ENCODE results near the gene ST13. TPM values are rescaled to one million over a fixed set of nuclear protein-coding genes. Genes with fewer than 3 reads are reported as not detected.
"Not testable (repeated sequence)": the region's sequence is repeated elsewhere in the genome, so short reads cannot be mapped to it uniquely, and the experiment has no call there.

The ST13 gene
- 122 and 140 TPM in 2 replicates for total RNA-seq (2014; rRNA removed; shearing (Covaris generic))

GRCh38 chr22:40856513-40857308 lies at the start of gene ST13, which contains the start of gene XPNPEP3:
Gene ST13, minus strand, starts transcription at chr22:40856639. Its CDS starts 99 bp downstream, at chr22:40856540.
Gene XPNPEP3, plus strand, starts transcription at chr22:40857148. Its CDS starts 34 bp downstream, at chr22:40857182.
- DNase-seq (ENCODE audit: low read depth) = peak; percentile 94

- DNase-seq (ENCODE audit: low read depth) = no peak
These were observed 47.7 kb upstream of the ST13 start for GRCh38 chr22:40904101-40904500.

GRCh38 chr22:40898850-40899357 lies 42.5 kb upstream of the ST13 start:
- DNase-seq (ENCODE audit: low read depth) = peak; percentile 67

GRCh38 chr22:40894417-40894816 lies 38.0 kb upstream of the ST13 start:
- DNase-seq (ENCODE audit: low read depth) = no peak

- peak; percentile 26 for DNase-seq (ENCODE audit: low read depth)
These were observed 34.4 kb upstream of the ST13 start for GRCh38 chr22:40890881-40891280.

- no peak for DNase-seq (ENCODE audit: low read depth)
These were observed 32.7 kb upstream of the ST13 start for GRCh38 chr22:40889116-40889515.

GRCh38 chr22:40878922-40879321 lies 22.5 kb upstream of the ST13 start:
- no peak for DNase-seq (ENCODE audit: low read depth)

- DNase-seq (ENCODE audit: low read depth) = no peak
These were observed 21.0 kb upstream of the ST13 start for GRCh38 chr22:40877488-40877887.

- no peak for DNase-seq (ENCODE audit: low read depth)
These were observed 20.5 kb upstream of the ST13 start for GRCh38 chr22:40876907-40877306.

GRCh38 chr22:40875111-40875510 lies 18.7 kb upstream of the ST13 start:
- DNase-seq (ENCODE audit: low read depth) = no peak

GRCh38 chr22:40874016-40874415 lies 17.6 kb upstream of the ST13 start:
- no peak for DNase-seq (ENCODE audit: low read depth)

GRCh38 chr22:40868379-40868778 lies 11.9 kb upstream of the ST13 start:
- DNase-seq (ENCODE audit: low read depth) = not testable (repeated sequence)

GRCh38 chr22:40867109-40867508 lies 10.7 kb upstream of the ST13 start:
- no peak for DNase-seq (ENCODE audit: low read depth)

GRCh38 chr22:40862537-40862936 lies 6.1 kb upstream of the ST13 start:
- DNase-seq (ENCODE audit: low read depth) = no peak

GRCh38 chr22:40862013-40862412 lies 5.6 kb upstream of the ST13 start, which contains the start of gene DNAJB7:
Gene DNAJB7, minus strand, starts transcription at chr22:40862113. Its CDS starts 119 bp downstream, at chr22:40861994.
- DNase-seq (ENCODE audit: low read depth) = no peak

- DNase-seq (ENCODE audit: low read depth) = no peak
These were observed 943 bp upstream of the ST13 start for GRCh38 chr22:40857309-40857855.

GRCh38 chr22:40855979-40856512 lies 393 bp downstream of the ST13 start:
- DNase-seq (ENCODE audit: low read depth) = peak; percentile 23

GRCh38 chr22:40855071-40855978 lies 1.1 kb downstream of the ST13 start:
- peak; percentile 7 for DNase-seq (ENCODE audit: low read depth)

GRCh38 chr22:40853961-40854360 lies 2.5 kb downstream of the ST13 start:
- no peak for DNase-seq (ENCODE audit: low read depth)

- no peak for DNase-seq (ENCODE audit: low read depth)
These were observed 3.1 kb downstream of the ST13 start for GRCh38 chr22:40853333-40853732.

- not testable (repeated sequence) for DNase-seq (ENCODE audit: low read depth)
These were observed 10.6 kb downstream of the ST13 start for GRCh38 chr22:40845816-40846215.

GRCh38 chr22:40844951-40845350 lies 11.5 kb downstream of the ST13 start:
- no peak for DNase-seq (ENCODE audit: low read depth)

Data from RPMI7951 (cell line).